GM18511 (cell line): ENCODE measurements around the gene CD38.
A peak's percentile ranks its signal among the peaks of the same experiment; 100 is the strongest.
"Not testable (repeated sequence)": the region's sequence is repeated elsewhere in the genome, so short reads cannot be mapped to it uniquely, and the experiment has no call there.

Source experiments
- ATAC-seq: cut with Tn5 transposase; IDR thresholded peaks from one replicate; pipeline ENCODE4 v1.9.1; 2021; ENCODE audit warnings: mild to moderate bottlenecking, moderate library complexity; ENCODE audit not compliant: unreplicated experiment

Gene CD38

GRCh38 chr4:15794905-15795304 is 16.8 kb downstream of the CD38 start:
- ATAC-seq: peak; percentile 59

- ATAC-seq: no peak
Observed at GRCh38 chr4:15797320-15797719, 19.2 kb downstream of the CD38 start.

GRCh38 chr4:15799141-15799540 is 21.0 kb downstream of the CD38 start:
- ATAC-seq: no peak

GRCh38 chr4:15799701-15800100 is 21.6 kb downstream of the CD38 start:
- ATAC-seq: no peak

GRCh38 chr4:15802497-15802896 is 24.4 kb downstream of the CD38 start:
- not testable (repeated sequence) for ATAC-seq

- peak; percentile 49 for ATAC-seq
Observed at GRCh38 chr4:15805583-15806517, 27.7 kb downstream of the CD38 start.

GRCh38 chr4:15809058-15809457 is 30.9 kb downstream of the CD38 start:
- ATAC-seq: peak; percentile 75

GRCh38 chr4:15809466-15809865 is 31.3 kb downstream of the CD38 start:
- peak; percentile 16 for ATAC-seq

- ATAC-seq: no peak
Observed at GRCh38 chr4:15811703-15812337, 33.7 kb downstream of the CD38 start.

- ATAC-seq: peak; percentile 53
Observed at GRCh38 chr4:15832523-15833451, 54.7 kb downstream of the CD38 start.

- ATAC-seq: no peak
Observed at GRCh38 chr4:15833801-15834200, 55.7 kb downstream of the CD38 start.

- no peak for ATAC-seq
Observed at GRCh38 chr4:15836362-15836761, 58.2 kb downstream of the CD38 start.

GRCh38 chr4:15837591-15837990 is 59.5 kb downstream of the CD38 start:
- no peak for ATAC-seq

GRCh38 chr4:15841194-15841730 is 63.1 kb downstream of the CD38 start:
- not testable (repeated sequence) for ATAC-seq

GRCh38 chr4:15847746-15848145 is 69.6 kb downstream of the CD38 start:
- ATAC-seq: no peak

- no peak for ATAC-seq
Observed at GRCh38 chr4:15848191-15848842, 70.2 kb downstream of the CD38 start.

GRCh38 chr4:15851969-15852368 is 73.8 kb downstream of the CD38 start:
- ATAC-seq: no peak

- ATAC-seq: no peak
Observed at GRCh38 chr4:15852524-15852923, 74.4 kb downstream of the CD38 start.

- ATAC-seq: no peak
Observed at GRCh38 chr4:15853345-15853744, 75.2 kb downstream of the CD38 start.

- no peak for ATAC-seq
Observed at GRCh38 chr4:15855804-15856475, 77.8 kb downstream of the CD38 start.
